ENCODE data around the gene RAC2.
A peak's percentile ranks its signal among the peaks of the same experiment; 100 is the strongest.

Gene RAC2

DNA sequence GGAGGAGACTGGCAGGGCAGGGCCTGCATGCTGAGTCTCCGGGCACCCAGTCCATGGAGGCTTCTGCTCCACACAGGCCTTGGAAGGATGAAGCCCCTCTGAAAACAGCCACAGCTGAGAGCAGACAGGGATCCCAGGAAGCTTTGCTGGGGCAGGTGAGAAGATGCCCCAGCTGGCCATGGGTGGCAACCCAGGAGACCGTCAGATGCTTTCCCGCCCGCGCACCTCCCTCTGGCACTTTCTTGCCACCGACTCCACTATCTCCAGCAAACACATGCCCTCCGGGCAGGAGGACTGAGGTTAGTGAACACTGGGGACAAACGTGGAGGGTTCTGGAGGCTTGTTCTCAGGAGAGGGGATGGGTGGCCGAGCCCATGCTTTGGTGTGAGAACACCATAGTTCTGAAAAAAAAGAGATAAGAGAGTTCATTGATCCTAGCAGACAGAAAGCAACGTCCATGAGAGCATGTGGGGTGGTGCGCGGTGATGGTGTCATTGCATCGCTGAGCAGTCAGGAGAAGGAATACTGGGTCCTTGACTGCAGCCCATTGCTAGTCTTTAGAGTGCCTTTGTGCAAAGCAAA, 58.3 kb downstream of the RAC2 start:
- no peak overlapping the region for H3K4me3 ChIP-seq (ENCODE audit: low read depth, low read length)
- TF ChIP-seq, protein P1, sequence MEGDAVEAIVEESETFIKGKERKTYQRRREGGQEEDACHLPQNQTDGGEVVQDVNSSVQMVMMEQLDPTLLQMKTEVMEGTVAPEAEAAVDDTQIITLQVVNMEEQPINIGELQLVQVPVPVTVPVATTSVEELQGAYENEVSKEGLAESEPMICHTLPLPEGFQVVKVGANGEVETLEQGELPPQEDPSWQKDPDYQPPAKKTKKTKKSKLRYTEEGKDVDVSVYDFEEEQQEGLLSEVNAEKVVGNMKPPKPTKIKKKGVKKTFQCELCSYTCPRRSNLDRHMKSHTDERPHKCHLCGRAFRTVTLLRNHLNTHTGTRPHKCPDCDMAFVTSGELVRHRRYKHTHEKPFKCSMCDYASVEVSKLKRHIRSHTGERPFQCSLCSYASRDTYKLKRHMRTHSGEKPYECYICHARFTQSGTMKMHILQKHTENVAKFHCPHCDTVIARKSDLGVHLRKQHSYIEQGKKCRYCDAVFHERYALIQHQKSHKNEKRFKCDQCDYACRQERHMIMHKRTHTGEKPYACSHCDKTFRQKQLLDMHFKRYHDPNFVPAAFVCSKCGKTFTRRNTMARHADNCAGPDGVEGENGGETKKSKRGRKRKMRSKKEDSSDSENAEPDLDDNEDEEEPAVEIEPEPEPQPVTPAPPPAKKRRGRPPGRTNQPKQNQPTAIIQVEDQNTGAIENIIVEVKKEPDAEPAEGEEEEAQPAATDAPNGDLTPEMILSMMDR (IDR thresholded peaks at IDR 0.05; ENCODE audit: low read depth, low read length, missing control alignments) = no peak
- no peak for DNase-seq (ENCODE audit: low read depth)

DNA sequence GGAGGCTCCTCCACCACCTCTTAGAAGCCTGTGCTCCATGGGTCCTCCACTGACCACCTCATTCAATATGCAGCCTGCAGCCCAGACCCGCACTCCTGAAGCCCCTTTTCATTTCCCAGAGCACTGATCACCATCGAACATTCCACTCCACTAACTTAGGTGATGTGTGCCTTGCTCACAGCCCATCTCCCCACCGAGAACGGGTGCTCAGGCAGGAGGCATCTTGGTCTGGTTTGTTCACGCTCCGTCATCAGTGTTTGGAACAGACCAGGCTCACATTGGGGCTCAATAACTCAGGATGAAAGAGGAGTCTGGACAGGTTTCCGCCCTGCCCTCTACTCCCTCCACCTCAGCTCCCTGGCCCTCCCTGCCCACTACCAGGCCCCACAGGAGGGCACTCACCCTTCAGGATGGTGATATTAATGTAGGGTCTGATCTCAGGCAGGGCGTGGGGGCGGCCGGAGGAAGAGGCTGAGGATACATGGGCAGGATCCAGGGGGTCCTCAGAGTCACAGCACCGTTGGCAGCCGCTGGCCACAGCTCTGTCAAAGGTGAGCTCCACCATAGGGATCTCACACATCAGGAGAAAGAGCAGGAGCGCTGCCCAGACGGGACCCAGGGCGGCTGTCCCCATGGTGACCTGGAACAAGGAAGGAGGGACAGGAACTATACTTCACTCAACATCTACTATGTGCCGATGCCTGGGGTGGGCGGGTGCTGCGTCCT, 59.1 kb downstream of the RAC2 start:
- no peak for DNase-seq (ENCODE audit: low read depth)
- no peak overlapping the region for H3K4me3 ChIP-seq (ENCODE audit: low read depth, low read length)
- TF ChIP-seq, protein P1 (IDR thresholded peaks at IDR 0.05; ENCODE audit: low read depth, low read length, missing control alignments) = no peak

DNA sequence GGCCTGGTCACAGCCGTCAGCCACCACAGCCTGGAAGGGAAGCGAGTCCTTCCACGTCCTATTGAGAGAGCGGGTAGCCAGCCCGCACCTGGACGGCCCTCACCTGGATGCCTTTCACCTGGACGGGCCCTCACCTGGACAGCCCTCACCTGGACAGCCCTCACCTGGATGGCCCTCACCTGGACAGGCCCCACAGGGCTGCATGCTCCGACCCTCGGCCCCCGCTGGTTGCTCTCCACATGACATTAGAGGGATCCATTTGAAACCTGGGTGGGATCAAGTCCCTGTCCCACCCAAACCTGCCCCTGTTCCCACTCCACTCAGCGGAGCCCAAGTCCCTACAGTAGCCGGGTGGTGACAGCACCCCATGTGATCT, 59.7 kb downstream of the RAC2 start:
- TF ChIP-seq, protein P1 (IDR thresholded peaks at IDR 0.05; ENCODE audit: low read depth, low read length, missing control alignments) = no peak

DNA sequence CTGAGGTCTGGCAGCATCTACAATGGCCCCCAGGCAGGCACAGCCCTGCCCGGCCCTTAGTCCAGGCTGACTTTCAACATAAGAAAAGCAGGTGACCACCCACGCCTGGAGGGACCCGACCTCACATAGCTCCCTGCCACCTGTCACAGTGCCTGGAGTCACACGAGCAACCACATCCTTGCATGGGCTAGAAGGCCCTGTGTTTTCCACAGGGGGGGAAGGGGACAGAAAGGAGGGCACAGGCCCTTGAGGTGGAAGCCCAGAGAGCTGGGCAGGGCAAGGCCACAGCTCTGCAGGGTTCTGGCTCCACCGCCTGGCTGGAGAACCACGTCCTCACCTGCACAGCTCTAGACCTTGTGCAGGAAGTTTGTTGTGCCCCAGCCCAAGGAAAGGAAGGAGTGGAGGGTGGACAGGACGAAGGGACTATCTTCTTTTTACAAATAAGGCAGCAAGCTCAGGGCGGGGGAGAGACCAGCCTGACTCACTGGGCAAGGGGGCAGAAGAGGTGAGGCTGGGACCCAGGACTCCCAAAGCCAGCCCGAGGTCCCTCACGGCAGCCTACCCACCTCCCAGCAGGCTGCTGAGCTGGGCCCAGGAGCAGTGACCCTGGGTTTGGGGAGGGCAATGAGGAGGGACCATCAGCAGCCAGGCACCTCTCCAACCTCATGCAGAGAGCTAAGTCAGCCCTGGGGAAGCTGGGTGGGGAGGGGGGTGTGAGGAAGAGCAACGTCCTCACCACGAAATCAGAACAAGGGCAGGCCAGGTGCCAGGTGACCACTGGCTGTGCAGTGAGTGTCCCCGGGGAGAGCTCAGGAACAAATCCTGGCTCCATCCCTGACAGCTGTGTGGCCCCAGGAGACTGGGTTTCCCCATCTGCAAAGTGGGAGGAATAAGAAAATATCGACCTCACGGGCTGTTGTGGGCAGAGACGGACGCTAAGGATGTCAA, 60.4 kb downstream of the RAC2 start:
- no peak overlapping the region for H3K4me3 ChIP-seq (ENCODE audit: low read depth, low read length)
- TF ChIP-seq, protein P1 (IDR thresholded peaks at IDR 0.05; ENCODE audit: low read depth, low read length, missing control alignments) = peak; percentile 21
- DNase-seq (ENCODE audit: low read depth) = no peak

More for the DNA sequence above, 59.7 kb downstream of the RAC2 start:
- H3K4me3 ChIP-seq (ENCODE audit: low read depth, low read length) = no peak overlapping the region
- no peak for DNase-seq (ENCODE audit: low read depth)

DNA sequence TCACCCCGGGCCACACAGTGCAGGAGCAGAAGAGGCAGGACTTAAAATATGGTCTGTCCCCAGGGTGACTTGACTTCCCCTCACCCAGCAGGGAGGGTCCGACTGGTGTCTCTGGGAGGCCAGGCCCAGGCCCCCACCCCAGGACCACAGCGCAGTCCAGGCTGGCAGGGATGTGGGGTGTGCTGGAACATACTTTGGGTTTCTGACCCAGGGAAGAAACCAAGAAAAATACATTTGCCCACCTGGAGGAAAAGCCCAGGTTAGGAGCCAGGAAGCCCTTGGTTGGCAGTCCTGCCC, 61.2 kb downstream of the RAC2 start:
- DNase-seq (ENCODE audit: low read depth) = no peak
- TF ChIP-seq, protein P1 (IDR thresholded peaks at IDR 0.05; ENCODE audit: low read depth, low read length, missing control alignments) = no peak
- no peak overlapping the region for H3K4me3 ChIP-seq (ENCODE audit: low read depth, low read length)

DNA sequence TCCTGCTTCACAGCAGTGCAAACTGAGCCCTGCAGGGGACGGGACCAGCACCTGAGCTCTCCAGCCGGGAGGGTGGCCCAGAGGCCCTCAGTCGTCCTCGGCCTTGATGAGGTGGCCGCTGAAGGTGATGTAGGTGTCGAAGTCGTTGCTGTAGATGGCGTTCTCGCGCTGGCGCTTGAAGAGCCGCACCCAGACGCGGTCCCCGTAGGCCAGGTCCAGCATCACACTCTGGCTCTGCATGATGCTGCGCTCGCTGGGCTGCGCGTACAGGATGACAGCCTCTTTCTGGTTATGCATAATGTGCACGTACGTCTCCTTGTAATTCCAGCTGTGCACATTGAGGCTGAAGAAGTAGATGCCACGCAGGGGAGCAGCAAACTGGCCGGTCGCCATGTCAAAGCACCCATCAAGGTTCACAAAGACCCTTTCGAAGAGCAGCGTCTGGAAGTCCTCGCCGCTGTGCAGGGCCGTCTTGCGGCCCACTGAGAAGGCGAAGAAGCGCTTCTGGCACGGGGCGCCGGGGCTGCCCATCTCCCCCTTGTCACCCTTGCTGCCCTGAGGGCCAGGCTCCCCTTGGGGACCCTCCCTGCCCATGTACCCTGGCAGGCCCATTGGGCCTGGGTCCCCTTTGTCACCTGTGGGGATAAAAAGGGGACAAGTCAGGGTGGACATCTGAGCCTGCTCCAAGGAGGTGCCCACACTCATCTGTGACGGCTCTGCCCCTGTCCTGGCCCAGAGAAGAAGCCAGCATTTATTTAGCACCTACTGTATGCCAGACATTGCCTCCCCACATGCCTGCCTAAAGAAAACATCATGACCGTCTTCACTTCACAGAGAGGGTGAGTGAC, 61.7 kb downstream of the RAC2 start:
- DNase-seq (ENCODE audit: low read depth) = no peak
- TF ChIP-seq, protein P1 (IDR thresholded peaks at IDR 0.05; ENCODE audit: low read depth, low read length, missing control alignments) = no peak
- H3K4me3 ChIP-seq (ENCODE audit: low read depth, low read length) = no peak overlapping the region

Data from GM12864 (cell line).